ENCODE results near the gene SART1. TPM values are rescaled to one million over a fixed set of nuclear protein-coding genes. Genes with fewer than 3 reads are reported as not detected.
"Not testable (repeated sequence)": the region's sequence is repeated elsewhere in the genome, so short reads cannot be mapped to it uniquely, and the experiment has no call there.

The SART1 gene
- total RNA-seq, 1 donor from 2014 or later, result 32.2 TPM

GRCh38 chr11:65981972-65982823, 20.7 kb downstream of the SART1 start:
- intact Hi-C loops (cut with micrococcal nuclease), result loop anchor here (10.0 kb wide), 1 partner anchor 97 kb away; the partner anchor contains the start of gene FIBP
- ATAC-seq (no peak), DNase-seq (no peak)

GRCh38 chr11:65982824-65983588, 21.5 kb downstream of the SART1 start:
- ATAC-seq (no peak), DNase-seq (no peak)
- intact Hi-C loops (cut with micrococcal nuclease), result loop anchor here (10.0 kb wide), 1 partner anchor 98 kb away; the partner anchor contains the start of gene FIBP

- ATAC-seq (no peak), DNase-seq (no peak)
- intact Hi-C loops (cut with micrococcal nuclease), result loop anchor here (10.0 kb wide), 1 partner anchor 99 kb away; the partner anchor contains the start of gene FIBP
Observed at GRCh38 chr11:65983589-65983987, 22.1 kb downstream of the SART1 start.

GRCh38 chr11:65987336-65987735, 25.8 kb downstream of the SART1 start:
- DNase-seq (no peak), ATAC-seq (no peak)
- intact Hi-C loops (cut with micrococcal nuclease), result loop anchor here (10.0 kb wide), 1 partner anchor 103 kb away; the partner anchor contains the start of gene FIBP

- ATAC-seq (peak; percentile 98), DNase-seq (peak; percentile 73)
- intact Hi-C loops (cut with micrococcal nuclease), result loop anchor here (10.0 kb wide), 1 partner anchor 104 kb away; the partner anchor contains the start of gene FIBP
Observed at GRCh38 chr11:65988791-65989592, 27.5 kb downstream of the SART1 start.

- intact Hi-C loops (cut with micrococcal nuclease), result no loop called here
- no peak for DNase-seq
- ATAC-seq, result no peak
Observed at GRCh38 chr11:65992056-65992455, 30.5 kb downstream of the SART1 start.

GRCh38 chr11:65997286-65997685, 35.8 kb downstream of the SART1 start:
- ATAC-seq, result no peak
- intact Hi-C loops (cut with micrococcal nuclease), result no loop called here
- no peak for DNase-seq

GRCh38 chr11:66001942-66002647, 40.6 kb downstream of the SART1 start, which contains the start of the genes BANF1 and EIF1AD:
TSS of gene BANF1 (plus strand) at chr11:66002503. CDS start at chr11:66003251, 748 bp downstream.
TSS of gene EIF1AD (minus strand) at chr11:66002157. CDS start at chr11:66000389, 1,768 bp downstream.
- ATAC-seq (peak; percentile 92), DNase-seq (peak; percentile 89)
- intact Hi-C loops (cut with micrococcal nuclease), result no loop called here

- DNase-seq (no peak), ATAC-seq (peak; percentile 90)
- intact Hi-C loops (cut with micrococcal nuclease), result no loop called here
Observed at GRCh38 chr11:66002648-66003225, 41.2 kb downstream of the SART1 start.

GRCh38 chr11:66003291-66003690, 41.8 kb downstream of the SART1 start:
- no peak for ATAC-seq
- intact Hi-C loops (cut with micrococcal nuclease), result no loop called here
- DNase-seq, result no peak

- ATAC-seq, result no peak
- no peak for DNase-seq
- intact Hi-C loops (cut with micrococcal nuclease), result no loop called here
Observed at GRCh38 chr11:66004186-66004585, 42.7 kb downstream of the SART1 start.

- no peak for ATAC-seq
- no peak for DNase-seq
- intact Hi-C loops (cut with micrococcal nuclease), result no loop called here
Observed at GRCh38 chr11:66006134-66006890, 44.8 kb downstream of the SART1 start.

- no peak for DNase-seq
- no peak for ATAC-seq
- intact Hi-C loops (cut with micrococcal nuclease), result no loop called here
Observed at GRCh38 chr11:66006891-66007176, 45.3 kb downstream of the SART1 start.

- ATAC-seq (no peak), DNase-seq (no peak)
- intact Hi-C loops (cut with micrococcal nuclease), result no loop called here
Observed at GRCh38 chr11:66007201-66007634, 45.7 kb downstream of the SART1 start.

- no peak for ATAC-seq
- intact Hi-C loops (cut with micrococcal nuclease), result no loop called here
- no peak for DNase-seq
Observed at GRCh38 chr11:66008095-66008467, 46.5 kb downstream of the SART1 start.

- no peak for DNase-seq
- intact Hi-C loops (cut with micrococcal nuclease), result no loop called here
- ATAC-seq, result no peak
Observed at GRCh38 chr11:66008468-66009101, 47.1 kb downstream of the SART1 start.

GRCh38 chr11:66010036-66010435, 48.5 kb downstream of the SART1 start:
- DNase-seq; intact Hi-C loops (cut with micrococcal nuclease): not testable (repeated sequence)

More at GRCh38 chr11:66010036-66010435, 48.5 kb downstream of the SART1 start:
- ATAC-seq, result not testable (repeated sequence)

All from left ventricle myocardium superior (tissue), 1 donor.